ENCODE results near the gene BLMH.
A peak's percentile ranks its signal among the peaks of the same experiment; 100 is the strongest.
"Not testable (repeated sequence)": the region's sequence is repeated elsewhere in the genome, so short reads cannot be mapped to it uniquely, and the experiment has no call there.

BLMH gene

GRCh38 chr17:30210366-30210765, 81.4 kb downstream of the BLMH start:
- Histone ChIP-seq H3K9ac (no peak overlapping the region), H3K4me3 (ENCODE audit: low read depth, low read length) (no peak overlapping the region), H3K27ac (no peak overlapping the region), H3K79me2 (no peaks in the 10 kb centered on the region), H3K9me3 (ENCODE audit: control insufficient read depth, low read length) (no peaks in the 10 kb centered on the region), H3K36me3 (ENCODE audit: control insufficient read depth, insufficient read depth, low read length) (no peaks in the 10 kb centered on the region), H3K4me1 (peaks cover 9% of the 10 kb centered on the region), H3K4me2 (ENCODE audit: low read length) (no peak overlapping the region), H2AFZ (no peak overlapping the region), H3K27me3 (ENCODE audit: control insufficient read depth, insufficient read depth, low read length) (no peaks in the 10 kb centered on the region)
- TF ChIP-seq CTCF (IDR thresholded peaks at IDR 0.05): no peak

DNA sequence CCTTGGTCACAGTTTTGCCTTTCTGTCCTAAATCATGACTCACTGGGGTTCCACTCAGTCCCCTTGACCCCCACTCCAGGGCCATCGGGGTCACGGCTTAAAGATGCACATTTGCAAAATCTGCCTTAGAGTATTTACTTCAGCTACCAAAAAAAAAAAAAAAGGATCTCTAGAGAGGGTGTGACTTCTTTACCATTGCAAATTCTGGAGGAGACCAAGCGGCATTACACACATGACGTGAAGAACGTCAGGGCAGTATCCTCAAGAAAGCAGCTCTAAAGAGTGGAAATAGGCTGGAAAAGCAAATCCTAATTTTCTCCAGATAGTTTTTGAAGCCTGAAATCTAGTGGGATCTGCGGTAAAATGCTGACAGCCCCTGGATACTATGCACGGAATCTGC, 81.8 kb downstream of the BLMH start:
- H3K27ac ChIP-seq: no peak overlapping the region
- peaks cover 9% of the 10 kb centered on the region for H3K4me1 ChIP-seq
- no peak overlapping the region for H2AFZ ChIP-seq
- H3K9me3 ChIP-seq (ENCODE audit: control insufficient read depth, low read length): no peaks in the 10 kb centered on the region
- no peak overlapping the region for H3K4me3 ChIP-seq (ENCODE audit: low read depth, low read length)
- H3K4me2 ChIP-seq (ENCODE audit: low read length): no peak overlapping the region
- no peaks in the 10 kb centered on the region for H3K79me2 ChIP-seq
- H3K9ac ChIP-seq: no peak overlapping the region
- no peaks in the 10 kb centered on the region for H3K27me3 ChIP-seq (ENCODE audit: control insufficient read depth, insufficient read depth, low read length)
- H3K36me3 ChIP-seq (ENCODE audit: control insufficient read depth, insufficient read depth, low read length): no peaks in the 10 kb centered on the region
- TF ChIP-seq CTCF (IDR thresholded peaks at IDR 0.05): no peak

DNA sequence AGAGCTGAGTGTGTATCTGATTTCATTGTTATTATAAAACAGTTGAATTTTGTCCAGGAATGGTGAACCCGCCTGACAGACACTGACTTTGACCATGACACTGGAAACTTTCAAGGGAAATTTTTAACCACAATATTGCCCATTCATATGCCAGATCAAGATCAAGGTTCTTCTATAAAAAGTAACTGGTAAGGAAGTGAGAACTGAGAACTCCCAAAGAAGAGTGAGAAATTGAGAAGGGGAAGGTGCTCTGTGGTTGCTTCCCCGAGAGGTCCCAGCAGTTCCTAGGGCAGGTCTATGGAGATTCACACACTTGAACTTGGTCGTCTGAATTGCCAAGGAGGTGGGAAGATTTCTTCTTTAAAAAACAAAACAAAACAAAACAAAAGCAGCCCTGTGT, 83.5 kb downstream of the BLMH start:
- Histone ChIP-seq H3K9ac (no peak overlapping the region), H3K4me2 (ENCODE audit: low read length) (no peak overlapping the region), H3K36me3 (ENCODE audit: control insufficient read depth, insufficient read depth, low read length) (no peaks in the 10 kb centered on the region), H3K4me3 (ENCODE audit: low read depth, low read length) (no peak overlapping the region), H2AFZ (peak overlapping the region; percentile 61), H3K79me2 (no peaks in the 10 kb centered on the region), H3K27ac (peak overlapping the region; percentile 18), H3K27me3 (ENCODE audit: control insufficient read depth, insufficient read depth, low read length) (no peaks in the 10 kb centered on the region), H3K4me1 (peaks cover 17% of the 10 kb centered on the region), H3K9me3 (ENCODE audit: control insufficient read depth, low read length) (no peaks in the 10 kb centered on the region)
- no peak for TF ChIP-seq CTCF (IDR thresholded peaks at IDR 0.05)

GRCh38 chr17:30207655-30208054, 84.1 kb downstream of the BLMH start:
- Histone ChIP-seq H2AFZ (peak overlapping the region; percentile 61), H3K4me3 (ENCODE audit: low read depth, low read length) (no peak overlapping the region), H3K27me3 (ENCODE audit: control insufficient read depth, insufficient read depth, low read length) (no peaks in the 10 kb centered on the region), H3K4me1 (peaks cover 22% of the 10 kb centered on the region), H3K9ac (no peak overlapping the region), H3K4me2 (ENCODE audit: low read length) (no peak overlapping the region), H3K36me3 (ENCODE audit: control insufficient read depth, insufficient read depth, low read length) (no peaks in the 10 kb centered on the region), H3K9me3 (ENCODE audit: control insufficient read depth, low read length) (no peaks in the 10 kb centered on the region), H3K79me2 (no peaks in the 10 kb centered on the region), H3K27ac (peak overlapping the region; percentile 18)
- no peak for TF ChIP-seq CTCF (IDR thresholded peaks at IDR 0.05)

GRCh38 chr17:30203471-30203981, 88.2 kb downstream of the BLMH start:
- TF ChIP-seq CTCF (IDR thresholded peaks at IDR 0.05): peak; percentile 24
- peaks cover 23% of the 10 kb centered on the region for H3K4me1 ChIP-seq

GRCh38 chr17:30200656-30201055, 91.1 kb downstream of the BLMH start:
- not testable (repeated sequence) for H3K4me2 ChIP-seq (ENCODE audit: low read length); H3K9ac ChIP-seq; H3K4me3 ChIP-seq (ENCODE audit: low read depth, low read length); H3K9me3 ChIP-seq (ENCODE audit: control insufficient read depth, low read length); H3K79me2 ChIP-seq; H2AFZ ChIP-seq; H3K27me3 ChIP-seq (ENCODE audit: control insufficient read depth, insufficient read depth, low read length); H3K27ac ChIP-seq; H3K36me3 ChIP-seq (ENCODE audit: control insufficient read depth, insufficient read depth, low read length)
- H3K4me1 ChIP-seq: peaks cover 14% of the 10 kb centered on the region

More at GRCh38 chr17:30203471-30203981, 88.2 kb downstream of the BLMH start:
- Histone ChIP-seq H2AFZ (peak overlapping the region; percentile 63), H3K27me3 (ENCODE audit: control insufficient read depth, insufficient read depth, low read length) (no peaks in the 10 kb centered on the region), H3K9me3 (ENCODE audit: control insufficient read depth, low read length) (no peaks in the 10 kb centered on the region), H3K9ac (no peak overlapping the region), H3K79me2 (no peaks in the 10 kb centered on the region), H3K36me3 (ENCODE audit: control insufficient read depth, insufficient read depth, low read length) (no peaks in the 10 kb centered on the region), H3K4me2 (ENCODE audit: low read length) (no peak overlapping the region), H3K4me3 (ENCODE audit: low read depth, low read length) (no peak overlapping the region), H3K27ac (peak overlapping the region; percentile 74)
